Measurements from ENCODE around the gene DISC1.

The DISC1 gene

DNA sequence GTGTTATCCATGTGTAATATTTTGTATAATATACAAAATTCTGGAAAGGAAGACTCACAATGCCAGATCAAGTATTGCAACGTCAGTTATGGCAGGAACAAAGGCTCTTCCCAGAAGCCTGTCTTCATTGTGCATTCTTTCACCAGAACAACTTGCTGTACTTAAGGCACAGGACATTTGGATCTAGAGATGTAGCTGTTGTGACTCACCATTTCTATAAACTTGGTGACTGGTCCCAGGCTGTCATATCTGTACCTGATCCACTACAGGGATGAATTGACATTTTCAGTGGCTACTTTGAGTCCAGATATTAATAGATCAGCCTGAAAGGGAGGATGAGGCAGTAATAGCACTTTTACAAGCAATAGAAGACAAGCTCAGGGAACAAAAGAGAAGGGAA lies 299.8 kb downstream of the DISC1 start:
- Mint-ChIP-seq H3K9me3 (no peaks in the 10 kb centered on the region), H3K4me3 (no peak overlapping the region), H3K4me1 (no peaks in the 10 kb centered on the region), H3K36me3 (peaks cover 5% of the 10 kb centered on the region), H3K27me3 (peaks cover 11% of the 10 kb centered on the region), H3K27ac (no peak overlapping the region)
- ATAC-seq, result no peak

DNA sequence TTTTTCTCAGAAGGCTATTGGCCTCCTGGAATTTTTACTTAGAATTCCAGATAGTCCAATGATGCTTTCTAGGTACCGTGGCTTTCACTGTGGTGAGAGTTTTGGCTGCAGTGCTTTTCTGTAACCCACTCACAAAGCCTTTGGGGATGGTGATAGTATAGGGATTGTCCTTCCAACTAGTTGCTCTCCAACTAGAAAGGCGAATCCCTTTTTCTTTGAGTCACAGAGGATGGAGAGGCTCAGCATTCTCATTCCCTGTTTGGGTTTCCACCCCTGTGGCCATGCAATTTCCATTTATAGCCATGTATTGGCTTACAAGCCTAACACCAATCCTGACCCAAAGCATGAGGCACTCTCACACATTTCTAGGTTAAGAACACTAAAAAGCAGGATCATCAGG lies 300.3 kb downstream of the DISC1 start:
- ATAC-seq, result no peak
- H3K27ac Mint-ChIP-seq, result no peak overlapping the region
- no peak overlapping the region for H3K4me3 Mint-ChIP-seq
- no peaks in the 10 kb centered on the region for H3K4me1 Mint-ChIP-seq
- H3K9me3 Mint-ChIP-seq, result no peaks in the 10 kb centered on the region
- peaks cover 11% of the 10 kb centered on the region for H3K27me3 Mint-ChIP-seq
- H3K36me3 Mint-ChIP-seq, result peaks cover 5% of the 10 kb centered on the region

DNA sequence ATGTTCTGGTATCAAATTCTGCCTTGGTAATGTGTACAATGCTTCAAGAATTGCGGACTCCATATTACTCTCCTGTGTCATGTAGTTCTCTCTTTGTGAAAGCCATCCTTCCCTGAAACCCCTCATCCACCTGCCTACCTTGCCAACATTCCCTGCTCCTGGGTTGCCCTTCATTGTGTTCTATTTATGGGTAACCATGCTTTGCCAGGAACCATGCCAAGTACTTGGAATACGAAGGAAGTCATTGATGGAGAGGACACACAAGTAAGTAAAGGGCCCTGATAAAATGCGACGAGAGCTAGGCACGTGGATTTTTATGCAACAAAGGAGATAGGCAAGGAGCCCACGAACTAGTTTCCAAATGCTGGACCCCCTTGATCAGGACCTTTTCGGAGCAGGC lies 300.8 kb downstream of the DISC1 start:
- peaks cover 11% of the 10 kb centered on the region for H3K27me3 Mint-ChIP-seq
- no peaks in the 10 kb centered on the region for H3K36me3 Mint-ChIP-seq
- no peak overlapping the region for H3K4me3 Mint-ChIP-seq
- H3K9me3 Mint-ChIP-seq, result no peaks in the 10 kb centered on the region
- no peak overlapping the region for H3K27ac Mint-ChIP-seq
- H3K4me1 Mint-ChIP-seq, result no peaks in the 10 kb centered on the region
- ATAC-seq, result no peak

DNA sequence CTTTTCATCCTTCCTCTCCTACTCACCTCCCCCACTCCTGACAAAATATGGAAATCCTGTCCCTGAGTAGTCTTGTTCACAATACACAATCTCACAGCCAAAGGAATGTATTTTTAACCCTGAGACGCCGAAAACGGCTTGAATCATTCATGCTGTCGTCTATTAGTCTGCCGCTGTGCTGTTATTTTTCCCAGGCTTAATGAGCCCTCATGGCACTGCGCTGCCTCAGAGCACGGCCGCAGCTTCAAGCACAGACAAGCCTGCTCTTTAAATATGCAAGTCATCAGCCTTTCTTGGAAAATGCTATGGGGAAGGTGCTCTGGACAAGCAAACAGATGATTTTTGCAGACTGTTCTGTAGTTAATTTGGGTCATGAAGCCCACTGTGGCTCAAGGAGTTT lies 302.7 kb downstream of the DISC1 start:
- H3K4me1 Mint-ChIP-seq, result no peaks in the 10 kb centered on the region
- no peaks in the 10 kb centered on the region for H3K36me3 Mint-ChIP-seq
- H3K27ac Mint-ChIP-seq, result no peak overlapping the region
- no peaks in the 10 kb centered on the region for H3K9me3 Mint-ChIP-seq
- no peak for ATAC-seq
- peaks cover 11% of the 10 kb centered on the region for H3K27me3 Mint-ChIP-seq
- H3K4me3 Mint-ChIP-seq, result no peak overlapping the region

DNA sequence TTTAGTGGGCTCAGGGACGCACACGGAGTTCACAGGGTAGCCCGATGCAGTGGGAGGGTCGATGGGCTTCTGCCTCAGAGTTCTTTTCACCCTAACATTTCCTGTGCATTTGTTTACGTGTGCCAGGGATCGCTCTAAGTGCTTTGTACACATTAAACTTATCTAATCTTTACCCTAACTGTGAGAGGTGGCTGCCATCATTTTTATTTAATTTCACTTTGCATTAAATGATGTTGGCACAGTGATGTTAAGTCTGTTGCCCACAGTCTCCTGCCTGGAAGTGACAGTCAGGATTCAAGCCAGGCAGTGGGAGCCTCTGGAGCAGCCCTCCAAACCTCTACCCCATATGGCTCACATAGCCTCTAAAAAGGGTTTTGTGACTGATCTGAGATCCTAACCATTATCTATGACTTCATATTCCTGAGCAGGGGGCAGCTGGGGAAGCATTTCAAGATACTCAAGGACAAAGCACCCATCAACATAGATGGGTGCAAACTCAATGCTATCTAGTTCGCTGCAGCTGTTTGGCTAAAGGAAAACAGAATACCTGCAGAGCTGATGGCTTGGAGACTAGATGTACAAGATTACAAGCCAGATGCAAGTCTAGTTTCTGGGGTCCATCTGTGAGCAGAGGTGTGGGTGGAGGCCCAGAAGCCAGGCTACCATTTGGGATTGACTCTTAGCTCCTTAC lies 303.8 kb downstream of the DISC1 start:
- Mint-ChIP-seq H3K27me3 (peaks cover 11% of the 10 kb centered on the region), H3K27ac (no peak overlapping the region), H3K36me3 (no peaks in the 10 kb centered on the region), H3K9me3 (no peaks in the 10 kb centered on the region), H3K4me3 (no peak overlapping the region), H3K4me1 (no peaks in the 10 kb centered on the region)
- ATAC-seq, result no peak

DNA sequence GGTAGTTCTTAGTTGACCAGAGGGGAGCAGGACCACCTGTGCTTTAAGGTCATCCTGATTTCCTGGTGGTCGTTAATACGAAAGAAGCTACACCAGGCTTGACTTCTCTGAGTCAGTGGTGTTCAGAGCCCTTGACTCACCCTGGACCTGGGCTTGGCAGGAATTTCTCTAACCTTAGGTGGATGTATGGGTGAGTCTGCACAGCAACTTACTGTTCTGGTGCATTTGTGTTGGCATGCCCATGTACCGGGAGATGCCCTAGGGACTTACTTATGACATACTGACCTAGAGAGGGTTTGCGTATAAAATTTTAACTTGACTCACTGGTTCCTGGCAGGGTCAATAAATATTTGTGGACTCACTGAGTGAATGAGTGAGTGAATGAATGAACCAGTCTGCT lies 304.6 kb downstream of the DISC1 start:
- ATAC-seq, result no peak
- no peak overlapping the region for H3K27ac Mint-ChIP-seq
- no peaks in the 10 kb centered on the region for H3K4me1 Mint-ChIP-seq
- no peaks in the 10 kb centered on the region for H3K36me3 Mint-ChIP-seq
- H3K4me3 Mint-ChIP-seq, result no peak overlapping the region
- no peaks in the 10 kb centered on the region for H3K9me3 Mint-ChIP-seq
- H3K27me3 Mint-ChIP-seq, result peaks cover 11% of the 10 kb centered on the region

DNA sequence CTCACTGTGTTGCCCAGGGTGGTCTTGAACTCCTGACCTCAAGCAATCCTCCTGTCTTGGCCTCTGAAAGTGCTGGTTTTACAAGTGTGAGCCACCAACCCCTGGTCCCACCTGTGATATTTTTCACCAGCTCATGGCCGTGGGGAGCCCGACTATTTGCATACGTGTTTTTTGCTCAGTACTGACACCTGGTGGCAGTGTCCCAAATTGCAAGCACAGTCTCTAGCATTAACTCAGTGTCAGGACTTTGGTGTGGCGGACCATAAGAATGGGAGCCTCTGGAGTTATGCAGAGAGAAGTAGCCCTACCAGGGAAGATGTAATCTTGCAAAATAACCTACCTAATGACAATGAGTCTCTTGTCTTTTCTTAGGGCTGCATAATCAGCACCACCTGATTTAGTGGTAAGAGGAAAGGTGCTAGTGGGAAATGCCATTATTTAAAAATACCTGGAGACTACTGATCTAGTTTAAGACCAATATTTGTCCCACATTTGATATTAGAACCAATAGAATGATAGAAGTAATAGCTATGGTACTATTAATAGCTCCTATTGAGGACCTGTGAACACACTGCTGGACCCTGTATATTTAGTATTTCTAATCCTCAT lies 305.4 kb downstream of the DISC1 start:
- no peaks in the 10 kb centered on the region for H3K4me1 Mint-ChIP-seq
- no peak for ATAC-seq
- peaks cover 11% of the 10 kb centered on the region for H3K27me3 Mint-ChIP-seq
- no peak overlapping the region for H3K4me3 Mint-ChIP-seq
- H3K9me3 Mint-ChIP-seq, result no peaks in the 10 kb centered on the region
- H3K36me3 Mint-ChIP-seq, result no peaks in the 10 kb centered on the region
- H3K27ac Mint-ChIP-seq, result no peak overlapping the region

DNA sequence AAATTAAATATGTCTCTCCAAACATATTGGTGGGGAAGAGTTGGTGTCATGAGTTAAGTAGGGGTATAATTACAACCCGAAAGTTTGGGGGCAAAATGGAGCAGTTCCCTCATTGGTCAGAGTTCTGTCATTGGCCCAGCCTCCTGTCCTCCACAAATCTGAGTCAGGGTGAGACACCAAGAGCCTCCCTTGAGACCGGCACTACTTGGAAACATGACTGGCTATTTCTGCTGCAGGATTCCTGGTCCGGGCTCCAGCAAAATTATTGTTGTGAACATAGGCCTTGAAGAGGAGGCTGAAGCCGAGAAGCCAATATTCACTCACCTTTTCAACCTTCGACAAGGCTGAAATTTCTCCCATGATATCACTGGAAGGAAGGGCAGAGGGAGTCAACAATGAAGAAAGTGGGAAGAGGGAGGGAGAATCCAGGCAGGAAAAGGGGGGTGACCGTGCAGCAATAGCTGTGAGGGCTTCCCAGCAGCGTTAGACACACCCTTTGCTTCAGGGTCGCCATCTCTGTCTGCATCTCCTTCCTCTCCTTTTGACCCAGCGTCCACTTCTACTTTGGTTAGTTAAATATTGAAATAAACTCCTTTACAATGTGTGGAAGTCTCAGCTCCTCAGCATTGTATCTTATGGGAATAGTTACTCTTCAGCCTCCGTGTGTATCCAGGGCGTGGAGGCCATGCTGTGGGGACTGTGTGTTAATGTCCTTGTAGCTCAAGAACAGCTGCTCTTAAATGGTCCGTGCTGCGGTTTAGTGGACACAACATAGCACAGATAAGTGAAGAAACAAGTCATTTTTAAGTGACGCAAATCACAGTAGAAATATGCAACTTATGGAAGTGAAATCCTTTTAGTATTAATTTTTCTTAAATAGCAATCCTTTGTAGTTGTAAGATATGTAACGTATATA lies 307.4 kb downstream of the DISC1 start:
- ATAC-seq, result no peak
- Mint-ChIP-seq H3K27ac (no peak overlapping the region), H3K4me1 (no peaks in the 10 kb centered on the region), H3K36me3 (peaks cover 6% of the 10 kb centered on the region), H3K9me3 (no peaks in the 10 kb centered on the region), H3K4me3 (no peak overlapping the region), H3K27me3 (peaks cover 5% of the 10 kb centered on the region)

DNA sequence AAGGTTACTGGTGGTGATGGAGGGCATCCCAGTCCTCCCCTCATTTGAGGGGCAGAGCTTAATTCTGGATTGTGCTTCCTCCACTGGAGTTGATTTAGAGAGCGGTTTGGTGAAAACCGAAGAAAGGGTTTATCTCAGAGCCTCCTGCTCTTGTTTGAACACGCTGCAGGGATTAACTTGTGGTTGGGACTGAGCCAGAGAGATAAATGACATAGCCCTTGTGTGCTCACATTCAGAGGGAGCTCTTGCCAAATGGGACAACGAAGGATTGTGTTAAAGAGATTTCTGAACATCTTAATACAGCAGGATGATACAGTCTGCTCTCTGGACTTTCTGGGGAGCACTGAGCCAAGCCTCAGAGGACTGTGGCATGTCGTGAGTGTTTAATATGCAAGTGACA lies 308.2 kb downstream of the DISC1 start:
- Mint-ChIP-seq H3K4me3 (no peak overlapping the region), H3K36me3 (peaks cover 6% of the 10 kb centered on the region), H3K4me1 (no peaks in the 10 kb centered on the region), H3K27me3 (no peaks in the 10 kb centered on the region), H3K9me3 (no peaks in the 10 kb centered on the region), H3K27ac (no peak overlapping the region)
- ATAC-seq, result no peak

DNA sequence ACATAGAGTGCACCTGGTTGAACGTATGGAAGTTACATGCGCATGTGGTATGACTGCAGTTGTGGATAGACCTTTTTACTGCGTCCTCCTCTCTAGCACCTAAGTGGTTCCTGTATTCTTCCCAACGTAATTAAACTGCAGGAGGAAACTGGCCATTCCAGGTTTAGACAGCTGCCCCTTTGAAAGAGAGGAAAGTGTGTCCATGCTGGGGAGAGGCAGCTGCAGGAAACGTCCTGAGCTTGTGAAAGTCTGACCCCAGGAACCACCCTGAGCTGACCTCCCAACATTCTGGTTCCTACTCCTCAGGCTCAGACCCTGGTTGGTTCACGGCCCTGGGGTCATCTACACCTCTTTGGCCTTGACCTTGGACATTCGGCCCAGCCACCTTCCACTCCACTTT lies 309.3 kb downstream of the DISC1 start:
- H3K36me3 Mint-ChIP-seq, result peaks cover 9% of the 10 kb centered on the region
- ATAC-seq, result no peak
- H3K27ac Mint-ChIP-seq, result no peak overlapping the region
- no peak overlapping the region for H3K4me3 Mint-ChIP-seq
- H3K27me3 Mint-ChIP-seq, result no peaks in the 10 kb centered on the region
- no peaks in the 10 kb centered on the region for H3K9me3 Mint-ChIP-seq
- H3K4me1 Mint-ChIP-seq, result no peaks in the 10 kb centered on the region

DNA sequence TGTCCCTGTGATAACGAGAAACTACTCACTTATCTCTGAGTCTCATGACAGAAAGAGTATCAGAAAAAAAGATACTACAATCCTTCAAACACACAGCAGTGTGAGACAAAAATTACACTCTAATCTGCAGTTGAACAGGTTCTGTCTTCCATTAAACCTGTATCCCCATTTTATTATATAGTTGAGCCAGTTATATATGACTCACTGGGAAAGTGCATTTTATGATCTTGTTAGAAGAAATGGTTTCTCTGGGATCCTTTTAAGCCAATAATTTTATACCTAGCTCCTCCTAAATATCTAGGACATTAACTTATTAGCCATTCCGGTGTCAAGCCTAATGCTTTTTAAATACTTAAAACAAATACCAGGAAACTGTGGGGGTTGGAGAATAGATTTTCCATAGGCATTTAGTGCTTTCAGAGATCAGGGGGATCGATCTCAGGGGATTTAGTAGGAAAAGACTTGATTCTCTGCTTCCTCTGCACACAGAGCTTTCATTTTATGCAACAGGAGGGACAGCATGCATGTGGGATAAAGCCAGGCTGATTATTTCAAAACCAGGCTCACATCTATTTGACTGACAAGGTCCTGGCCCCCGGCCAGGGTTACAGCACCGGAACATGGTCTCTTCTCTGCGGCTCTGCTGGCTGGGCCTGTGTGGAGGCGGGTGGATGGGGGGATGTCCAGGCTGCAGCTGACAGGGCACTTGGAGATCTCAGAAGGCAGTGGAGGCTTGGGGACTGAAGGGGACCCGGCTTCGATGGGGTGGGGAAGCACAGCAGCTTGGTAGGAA lies 310.6 kb downstream of the DISC1 start:
- no peaks in the 10 kb centered on the region for H3K4me1 Mint-ChIP-seq
- H3K27me3 Mint-ChIP-seq, result no peaks in the 10 kb centered on the region
- peaks cover 9% of the 10 kb centered on the region for H3K36me3 Mint-ChIP-seq
- no peak for ATAC-seq
- H3K27ac Mint-ChIP-seq, result no peak overlapping the region
- H3K4me3 Mint-ChIP-seq, result no peak overlapping the region
- no peaks in the 10 kb centered on the region for H3K9me3 Mint-ChIP-seq

DNA sequence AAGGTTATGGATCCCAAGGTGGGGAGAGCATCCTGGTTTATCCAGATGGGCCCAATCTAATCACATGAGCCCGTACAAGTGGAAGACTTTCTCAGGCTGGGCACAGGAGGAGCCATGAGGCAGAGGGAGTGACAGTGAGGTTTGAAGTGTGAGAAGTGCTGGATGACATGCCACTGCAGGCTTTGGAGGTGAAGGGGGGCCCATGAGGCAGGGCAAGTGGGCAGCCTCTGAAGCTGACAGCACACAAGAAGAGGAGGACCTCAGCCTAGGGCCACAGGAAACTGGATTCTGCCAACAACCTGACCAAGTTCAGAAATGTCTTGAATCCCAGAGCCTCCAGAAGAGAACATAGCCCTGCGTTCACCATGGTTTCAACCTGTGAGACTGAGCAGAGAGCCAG lies 311.6 kb downstream of the DISC1 start:
- no peaks in the 10 kb centered on the region for H3K4me1 Mint-ChIP-seq
- H3K27me3 Mint-ChIP-seq, result no peaks in the 10 kb centered on the region
- H3K36me3 Mint-ChIP-seq, result peaks cover 14% of the 10 kb centered on the region

DNA sequence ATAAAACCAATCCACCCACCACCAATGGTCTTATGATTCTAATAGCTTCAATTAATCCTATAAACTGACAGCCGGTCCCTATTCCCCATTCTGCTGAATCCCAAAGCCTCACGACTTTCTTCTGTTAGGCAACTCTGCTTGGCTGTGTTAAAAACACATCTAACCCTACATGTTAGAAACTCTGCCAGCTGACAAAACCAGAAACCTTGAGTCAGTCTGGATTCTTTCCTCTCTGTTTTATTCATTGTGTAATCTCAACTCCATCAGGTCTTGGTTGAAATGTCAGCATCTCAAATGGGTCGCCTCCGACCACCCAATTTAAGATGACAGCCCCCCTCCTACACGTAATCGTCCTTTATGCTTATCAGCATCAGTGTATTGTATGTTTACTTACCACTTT lies 312.1 kb downstream of the DISC1 start:
- H3K27me3 Mint-ChIP-seq, result no peaks in the 10 kb centered on the region
- peaks cover 2% of the 10 kb centered on the region for H3K9me3 Mint-ChIP-seq
- H3K4me1 Mint-ChIP-seq, result no peaks in the 10 kb centered on the region
- peaks cover 15% of the 10 kb centered on the region for H3K36me3 Mint-ChIP-seq
- no peak overlapping the region for H3K27ac Mint-ChIP-seq
- ATAC-seq, result no peak
- H3K4me3 Mint-ChIP-seq, result no peak overlapping the region

More for the DNA sequence above, 311.6 kb downstream of the DISC1 start:
- Mint-ChIP-seq H3K27ac (no peak overlapping the region), H3K9me3 (peaks cover 2% of the 10 kb centered on the region), H3K4me3 (no peak overlapping the region)
- no peak for ATAC-seq

DNA sequence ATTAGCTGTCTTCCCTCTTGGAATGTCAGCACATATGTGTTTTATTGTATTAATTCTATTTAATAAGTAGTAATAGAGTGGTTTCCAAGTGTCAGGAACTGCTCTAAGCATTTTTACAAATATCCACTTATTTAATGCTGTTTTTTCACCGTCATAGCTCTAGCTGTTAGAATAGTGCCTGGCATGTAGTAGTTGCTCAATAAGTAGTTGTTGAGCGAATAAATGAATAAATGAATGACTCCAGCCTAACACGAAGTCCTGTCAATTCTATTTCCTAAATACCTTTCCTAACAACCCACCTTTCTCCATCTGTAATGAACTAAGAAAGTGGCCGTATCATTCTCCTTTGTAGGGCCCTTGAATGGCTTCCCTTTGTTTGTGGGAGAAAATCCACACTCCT lies 312.5 kb downstream of the DISC1 start:
- no peaks in the 10 kb centered on the region for H3K4me1 Mint-ChIP-seq
- no peaks in the 10 kb centered on the region for H3K27me3 Mint-ChIP-seq
- peaks cover 15% of the 10 kb centered on the region for H3K36me3 Mint-ChIP-seq
- no peak for ATAC-seq
- H3K9me3 Mint-ChIP-seq, result peaks cover 2% of the 10 kb centered on the region
- no peak overlapping the region for H3K27ac Mint-ChIP-seq
- no peak overlapping the region for H3K4me3 Mint-ChIP-seq

DNA sequence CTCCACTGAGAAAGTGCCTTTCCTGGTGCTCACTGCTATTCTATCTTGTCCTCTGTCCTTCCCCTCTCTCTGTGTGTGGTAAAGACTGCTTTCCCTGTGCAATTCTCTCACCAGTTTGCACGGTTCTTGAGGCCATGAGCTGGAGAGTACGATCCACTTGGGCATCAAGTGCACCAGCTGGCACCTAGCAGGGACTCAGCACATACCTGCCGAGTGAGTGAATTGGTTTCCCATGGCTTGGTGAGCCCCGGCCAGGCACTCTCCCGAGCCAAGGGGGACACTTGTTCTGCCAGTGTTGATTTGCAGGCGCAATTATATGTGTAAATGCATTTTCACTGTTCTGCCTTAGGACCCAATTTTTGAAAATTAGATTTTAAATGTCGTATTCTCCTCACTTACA lies 313.5 kb downstream of the DISC1 start:
- no peak overlapping the region for H3K4me3 Mint-ChIP-seq
- H3K9me3 Mint-ChIP-seq, result peaks cover 2% of the 10 kb centered on the region
- H3K36me3 Mint-ChIP-seq, result peaks cover 19% of the 10 kb centered on the region
- no peaks in the 10 kb centered on the region for H3K27me3 Mint-ChIP-seq
- H3K4me1 Mint-ChIP-seq, result no peaks in the 10 kb centered on the region
- no peak for ATAC-seq
- no peak overlapping the region for H3K27ac Mint-ChIP-seq
